Limb (tissue), 2 donors: ENCODE data around the gene RIMKLB.
A peak's percentile ranks its signal among the peaks of the same experiment; 100 is the strongest.
"Not testable (repeated sequence)": the region's sequence is repeated elsewhere in the genome, so short reads cannot be mapped to it uniquely, and the experiment has no call there.

ENCODE experiments used
- DNase-seq, 2 donors: peaks; one replicate each; pipeline ENCODE4 v3.0.0-alpha.2; 2016; ENCODE audit errors: extremely low spot score in 2 of 2

RIMKLB gene

DNA sequence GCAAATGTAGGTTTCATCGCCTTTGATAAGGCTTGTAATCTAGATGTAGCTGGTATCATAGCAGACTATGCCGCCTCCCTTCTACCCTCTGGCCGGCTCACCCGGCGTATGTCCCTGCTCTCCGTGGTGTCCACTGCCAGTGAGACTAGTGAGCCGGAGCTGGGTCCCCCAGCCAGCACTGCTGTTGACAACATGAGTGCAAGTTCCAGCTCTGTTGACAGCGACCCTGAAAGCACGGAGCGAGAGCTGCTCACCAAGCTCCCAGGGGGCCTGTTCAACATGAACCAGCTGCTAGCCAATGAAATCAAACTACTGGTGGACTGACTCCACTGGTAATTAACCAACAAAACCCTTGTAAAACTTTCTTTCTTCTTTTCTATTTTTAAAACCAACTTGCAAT is 75.7 kb downstream of the RIMKLB start:
- no peak for DNase-seq

GRCh38 chr12:8779281-8779680 is 81.5 kb downstream of the RIMKLB start:
- no peak for DNase-seq

GRCh38 chr12:8779862-8780261 is 82.1 kb downstream of the RIMKLB start:
- no peak for DNase-seq

- peak in 1 of 2 donors; percentile 17 for DNase-seq
These were observed 82.6 kb downstream of the RIMKLB start for GRCh38 chr12:8780389-8780788.

- DNase-seq, result no peak
These were observed 83.8 kb downstream of the RIMKLB start for GRCh38 chr12:8781381-8782127.

- no peak for DNase-seq
These were observed 86.6 kb downstream of the RIMKLB start for GRCh38 chr12:8784290-8784888.

DNA sequence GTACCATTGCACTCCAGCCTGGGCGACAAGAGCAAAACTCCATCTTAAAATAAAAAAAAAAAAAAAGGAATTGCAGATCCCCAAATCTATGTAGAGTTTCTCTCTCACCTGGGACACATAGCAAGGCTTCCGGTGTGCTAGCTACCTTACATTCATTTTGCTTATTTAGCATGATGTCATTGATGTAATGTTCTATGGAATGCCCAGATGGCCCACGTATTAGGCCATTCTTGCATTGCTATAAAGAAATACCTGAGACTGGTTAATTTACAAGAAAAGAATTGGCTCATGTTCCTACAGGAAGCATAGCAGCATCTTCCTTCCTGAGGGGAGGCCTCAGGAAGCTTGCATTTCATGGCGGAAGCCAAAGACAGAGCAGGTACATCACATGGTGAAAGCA is 87.7 kb downstream of the RIMKLB start:
- DNase-seq, result no peak

DNA sequence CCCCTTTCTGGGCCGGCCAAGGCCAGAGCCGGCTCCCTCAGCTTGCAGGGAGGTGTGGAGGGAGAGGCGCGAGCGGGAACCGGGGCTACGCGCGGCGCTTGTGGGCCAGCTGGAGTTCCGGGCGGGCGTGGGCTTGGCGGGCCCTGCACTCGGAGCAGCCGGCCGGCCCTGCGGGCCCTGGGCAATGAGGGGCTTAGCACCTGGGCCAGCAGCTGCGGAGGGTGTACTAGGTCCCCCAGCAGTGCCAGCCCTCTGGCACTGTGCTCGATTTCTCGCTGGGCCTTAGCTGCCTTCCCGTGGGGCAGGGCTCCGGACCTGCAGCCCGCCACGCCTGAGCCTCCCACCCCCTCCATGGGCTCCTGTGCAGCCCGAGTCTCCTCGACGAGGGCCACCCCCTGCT is 89.4 kb downstream of the RIMKLB start:
- not testable (repeated sequence) for DNase-seq

- DNase-seq, result not testable (repeated sequence)
These were observed 90.9 kb downstream of the RIMKLB start for GRCh38 chr12:8788706-8789105.

- DNase-seq, result not testable (repeated sequence)
These were observed 91.7 kb downstream of the RIMKLB start for GRCh38 chr12:8789341-8790013.

GRCh38 chr12:8793226-8793625 is 95.4 kb downstream of the RIMKLB start:
- not testable (repeated sequence) for DNase-seq

GRCh38 chr12:8794611-8795010 is 96.8 kb downstream of the RIMKLB start:
- DNase-seq, result not testable (repeated sequence)

DNA sequence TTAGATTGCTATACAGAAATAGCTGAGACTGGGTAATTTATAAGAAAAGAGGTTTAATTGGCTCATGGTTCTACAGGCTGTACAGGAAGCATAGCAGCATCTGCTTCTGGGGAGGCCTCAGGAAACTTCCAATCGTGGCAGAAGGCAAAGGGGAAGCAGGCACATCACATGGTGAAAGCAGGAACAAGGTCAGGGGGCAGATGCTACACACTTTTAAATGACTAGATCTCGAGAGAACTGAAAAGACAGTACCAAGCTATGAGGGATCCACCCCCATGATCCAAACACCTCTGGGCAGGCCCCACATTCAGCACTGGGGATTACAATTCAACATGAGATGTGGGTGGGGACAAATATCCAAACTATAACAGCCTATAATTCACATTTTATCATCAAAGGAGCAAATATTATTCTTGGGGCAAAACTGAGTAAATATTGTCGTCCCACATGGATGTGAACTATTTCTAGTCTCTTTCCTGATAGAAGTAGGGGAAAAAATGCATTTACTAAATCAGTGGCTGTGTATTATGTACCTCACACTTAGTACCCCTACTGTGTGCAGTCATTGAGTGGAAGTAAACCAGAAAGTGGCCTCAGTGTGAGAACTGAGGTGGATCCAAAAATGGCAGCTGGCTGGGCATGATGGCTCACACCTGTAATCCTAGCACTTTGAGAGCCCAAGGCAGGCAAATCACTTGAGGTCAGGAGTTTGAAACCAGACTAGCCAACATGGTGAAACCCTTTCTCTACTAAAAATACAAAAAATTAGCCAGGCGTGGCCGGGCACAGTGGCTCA is 99.2 kb downstream of the RIMKLB start:
- DNase-seq, result no peak

DNA sequence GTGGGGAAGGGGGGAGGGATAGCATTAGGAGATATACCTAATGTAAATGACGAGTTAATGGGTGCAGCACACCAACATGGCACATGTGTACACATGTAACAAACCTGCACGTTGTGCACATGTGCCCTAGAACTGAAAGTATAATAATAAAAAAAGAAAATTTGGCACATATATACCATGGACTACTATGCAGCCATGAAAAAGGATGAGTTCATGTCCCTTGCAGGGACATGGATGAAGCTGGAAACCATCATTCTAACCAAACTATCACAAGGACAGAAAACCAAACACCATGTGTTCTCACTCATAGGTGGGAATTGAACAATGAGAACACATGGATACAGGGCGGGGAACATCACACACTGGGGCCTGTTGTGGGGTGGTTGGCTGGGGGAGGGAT is 103.4 kb downstream of the RIMKLB start:
- DNase-seq, result not testable (repeated sequence)

- DNase-seq, result not testable (repeated sequence)
These were observed 107.0 kb downstream of the RIMKLB start for GRCh38 chr12:8804833-8805232.

DNA sequence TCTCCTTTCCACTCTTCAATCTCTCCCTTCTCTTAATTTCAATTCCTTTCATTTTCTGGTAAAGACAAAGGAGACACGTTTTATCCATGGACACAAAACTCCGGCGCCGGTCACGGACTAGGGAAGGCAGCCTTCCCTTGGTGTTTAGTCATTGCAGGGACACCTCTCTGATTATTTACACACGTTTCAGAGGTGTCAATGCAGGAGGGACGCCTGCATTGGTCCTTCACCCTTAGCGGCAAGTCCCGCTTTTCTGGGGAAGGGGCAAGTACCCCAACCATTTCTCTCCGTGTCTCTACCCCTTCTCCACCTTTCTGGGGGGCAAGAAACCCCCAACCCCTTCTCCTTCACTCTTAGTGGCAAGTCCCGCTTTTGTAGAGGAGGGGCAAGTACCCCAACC is 107.7 kb downstream of the RIMKLB start:
- not testable (repeated sequence) for DNase-seq

GRCh38 chr12:8807084-8807483 is 109.3 kb downstream of the RIMKLB start:
- DNase-seq, result not testable (repeated sequence)

DNA sequence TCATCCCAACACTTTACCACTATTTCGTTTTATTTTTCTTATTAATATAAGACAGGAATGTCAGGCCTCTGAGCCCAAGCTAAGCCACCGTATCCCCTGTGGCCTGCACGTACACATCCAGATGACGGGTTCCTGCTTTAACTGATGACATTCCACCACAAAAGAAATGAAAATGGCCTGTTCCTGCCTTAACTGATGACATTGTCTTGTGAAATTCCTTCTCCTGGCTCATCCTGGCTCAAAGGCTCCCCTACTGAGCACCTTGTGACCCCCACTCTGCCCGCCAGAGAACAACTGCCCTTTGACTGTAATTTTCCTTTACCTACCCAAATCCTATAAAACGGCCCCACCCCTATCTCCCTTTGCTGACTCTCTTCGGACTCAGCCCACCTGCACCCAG is 112.3 kb downstream of the RIMKLB start:
- not testable (repeated sequence) for DNase-seq

DNA sequence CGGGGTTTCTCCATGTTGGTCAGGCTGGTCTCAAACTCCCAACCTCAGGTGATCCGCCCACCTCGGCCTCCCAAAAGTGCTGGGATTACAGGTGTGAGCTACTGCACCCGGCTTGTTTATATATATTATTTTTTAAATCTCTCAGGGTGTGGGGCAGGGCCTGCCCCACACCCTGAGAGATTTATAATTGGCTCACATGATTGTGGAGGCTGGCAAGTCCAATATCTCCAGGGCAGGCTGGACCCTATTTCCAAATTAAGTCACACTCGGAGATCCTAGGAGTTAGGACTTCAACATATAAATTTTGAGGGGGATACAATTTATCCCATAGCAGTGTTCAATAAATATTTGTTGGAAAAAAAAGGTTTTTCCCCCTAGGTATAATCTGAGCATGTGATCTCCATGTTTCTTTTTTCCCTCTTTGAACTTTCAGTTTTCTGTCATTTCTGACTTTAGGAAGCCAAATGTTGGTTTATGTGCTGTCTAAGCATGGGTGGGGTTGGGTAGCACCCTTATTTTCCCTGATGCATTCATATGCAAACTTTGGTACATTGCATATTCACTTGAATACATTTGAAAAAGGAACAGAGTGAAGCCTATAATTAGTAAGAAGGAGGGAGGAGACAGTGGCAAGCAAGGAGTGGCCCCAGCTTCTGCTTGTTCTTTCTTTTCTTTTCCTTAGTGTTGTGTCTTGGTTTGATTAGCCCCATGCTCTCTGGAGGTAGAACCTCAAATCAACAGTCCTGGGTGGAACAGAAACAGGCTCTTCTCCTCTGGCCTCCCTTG is 116.0 kb downstream of the RIMKLB start:
- DNase-seq, result no peak

DNA sequence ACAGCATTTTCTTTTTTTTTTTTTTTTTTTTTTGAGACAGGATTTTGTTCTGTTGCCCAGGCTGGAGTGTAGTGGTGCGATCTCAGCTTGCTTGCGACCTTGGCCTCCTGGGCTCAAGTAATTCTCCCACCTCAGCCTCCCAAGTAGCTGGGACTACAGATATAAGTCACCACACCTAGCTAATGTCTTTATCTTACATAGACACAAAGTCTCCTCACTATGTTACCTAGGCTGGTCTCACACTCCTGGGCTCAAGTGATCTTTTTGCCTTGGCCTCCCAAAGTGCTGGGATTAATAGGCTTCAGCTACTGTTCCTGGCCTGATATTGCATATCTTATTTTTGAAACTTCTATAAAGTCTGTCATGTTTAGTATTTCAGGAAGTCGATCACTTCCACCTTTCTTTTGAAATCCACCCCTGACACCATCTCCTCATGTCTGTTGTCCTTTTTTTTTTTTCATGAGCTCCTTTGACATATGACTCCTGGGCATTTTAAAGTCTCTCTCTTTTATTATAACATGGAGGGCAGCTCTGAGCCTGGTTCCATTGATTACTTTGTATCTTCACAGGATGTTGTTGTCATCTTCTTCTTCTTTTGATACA is 118.8 kb downstream of the RIMKLB start:
- no peak for DNase-seq

GRCh38 chr12:8817856-8818255 is 120.1 kb downstream of the RIMKLB start:
- no peak for DNase-seq
